HCT116 (cell line): Measurements from ENCODE around the gene CAMSAP1. TPM values are rescaled to one million over a fixed set of nuclear protein-coding genes. Genes with fewer than 3 reads are reported as not detected.
"Not testable (repeated sequence)": the region's sequence is repeated elsewhere in the genome, so short reads cannot be mapped to it uniquely, and the experiment has no call there.

Experiments
- ATAC-seq: fragments of 200-7000 bp; cut with Tn5 transposase; 2 replicates; pipeline ENCODE4 v1.9.1; 2020; ENCODE audit warnings: mild to moderate bottlenecking, moderate library complexity
- BruUV-seq: library from RNA; stranded (reverse); fragments of 400-500 nt; replicated peaks from 2 replicates; lab custom pipeline; 2021; lab: Mats Ljungman, UMichigan
- CTCF ChIA-PET: fragments of 300-600 bp; sonication (Branson Sonifier 250); formaldehyde crosslinking; loops from one replicate; lab custom pipeline; 2021; ENCODE audit warnings: antibody characterized with exemption; lab: Charles Lee
- POLR2A ChIA-PET: fragments of 300-600, 350-600 bp; sonication (Branson Sonifier 250); formaldehyde crosslinking; loops from one replicate; lab custom pipeline; 2021; ENCODE audit warnings: antibody characterized with exemption; lab: Charles Lee
- RAD21 ChIA-PET, 2 experiments: fragments of 300-600 bp; sonication (Branson Sonifier 250); formaldehyde crosslinking; loops; one replicate each; lab custom pipeline; 2023; ENCODE audit warnings: low total read pairs in 2 of 2; ENCODE audit not compliant: uncharacterized antibody in 2 of 2, unreplicated experiment in 2 of 2, low non-redundant PET in 1 of 2; lab: Charles Lee
- DNase-seq: peaks from one replicate; pipeline ENCODE4 v3.0.0-alpha.2; 2010; ENCODE audit warnings: low read depth, low spot score
- H2AFZ ChIP-seq: fragments of 200-600 bp; shearing (Covaris generic), sonication (generic); 2 replicates; pipeline ENCODE4 v1.6.1; 2017; ENCODE audit warnings: low read depth, mixed run types, mixed read lengths, antibody characterized with exemption, low read length; ENCODE audit not compliant: poor library complexity, severe bottlenecking
- H3K27ac ChIP-seq: 2 replicates; pipeline ENCODE4 v1.5.1; 2012; ENCODE audit warnings: low read depth, low read length
- H3K27me3 ChIP-seq: fragments of 200-600 bp; sonication (generic); 2 replicates; pipeline ENCODE4 v1.6.1; 2016; ENCODE audit warnings: mixed run types, low read length, mixed read lengths; ENCODE audit not compliant: insufficient read depth
- H3K36me3 ChIP-seq, 2 experiments: fragments of 200-500 bp in 1 of 2; fragments of 200-600 bp in 1 of 2; sonication (Bioruptor generic) in 1 of 2; sonication (generic) in 1 of 2; 2 replicates each; pipeline versions ENCODE4 v1.5.1 to v1.6.1; 2014 to 2016; ENCODE audit warnings: low read length in 2 of 2, inconsistent platforms in 1 of 2, mixed read lengths in 1 of 2, mixed run types in 1 of 2; ENCODE audit not compliant: insufficient read depth in 2 of 2, control insufficient read depth in 1 of 2
- H3K4me1 ChIP-seq, 2 experiments: fragments of 200-600 bp in 1 of 2; sonication (generic) in 1 of 2; 2 replicates each; pipeline versions ENCODE4 v1.5.1 to v1.6.1; 2012 to 2017; ENCODE audit warnings: low read length in 2 of 2, inconsistent platforms in 1 of 2, mild to moderate bottlenecking in 1 of 2, mixed read lengths in 1 of 2, mixed run types in 1 of 2, moderate library complexity in 1 of 2; ENCODE audit not compliant: insufficient read depth in 2 of 2, control insufficient read depth in 1 of 2
- H3K4me2 ChIP-seq: fragments of 200-600 bp; sonication (generic); 2 replicates; pipeline ENCODE4 v1.6.1; 2017; ENCODE audit warnings: mixed run types, low read length, mixed read lengths
- H3K4me3 ChIP-seq, 2 experiments: fragments of 200-600 bp in 1 of 2; sonication (generic) in 1 of 2; replicated peaks in 1 of 2; 2 replicates each; pipeline ENCODE4 v1.5.1; 2011 to 2016; ENCODE audit warnings: low read length in 2 of 2, control low read depth in 1 of 2, low read depth in 1 of 2, mild to moderate bottlenecking in 1 of 2, mixed read lengths in 1 of 2, mixed run types in 1 of 2
- H3K79me2 ChIP-seq: fragments of 200-600 bp; sonication (generic); 2 replicates; pipeline ENCODE4 v1.6.1; 2017; ENCODE audit warnings: mild to moderate bottlenecking, mixed run types, low read length, moderate library complexity, mixed read lengths; ENCODE audit not compliant: insufficient read depth
- H3K9ac ChIP-seq: fragments of 200-600 bp; sonication (generic); 2 replicates; pipeline ENCODE4 v1.6.1; 2016; ENCODE audit warnings: low read length, mixed read lengths
- H3K9me2 ChIP-seq: fragments of 200-600 bp; sonication (generic), shearing (Covaris generic); 2 replicates; pipeline ENCODE4 v1.6.1; 2017; ENCODE audit warnings: mixed run types, mild to moderate bottlenecking, moderate library complexity; ENCODE audit not compliant: insufficient read depth
- H3K9me3 ChIP-seq, 2 experiments: fragments of 200-500 bp in 1 of 2; fragments of 200-600 bp in 1 of 2; sonication (Bioruptor generic) in 1 of 2; sonication (generic) in 1 of 2; 2 replicates each; pipeline ENCODE4 v1.6.1; 2014 to 2017; ENCODE audit warnings: low read length in 2 of 2, mixed read lengths in 2 of 2, inconsistent platforms in 1 of 2, low read depth in 1 of 2, mild to moderate bottlenecking in 1 of 2, mixed run types in 1 of 2, moderate library complexity in 1 of 2; ENCODE audit not compliant: control insufficient read depth in 1 of 2, insufficient read depth in 1 of 2
- H4K20me1 ChIP-seq: fragments of 200-600 bp; sonication (generic), shearing (Covaris generic); 2 replicates; pipeline ENCODE4 v1.6.1; 2017; ENCODE audit warnings: mixed run types, mild to moderate bottlenecking, moderate library complexity; ENCODE audit not compliant: insufficient read depth
- POLR2AphosphoS5 ChIP-seq: IDR thresholded peaks from 2 replicates; pipeline ENCODE4 v1.6.1; 2011; ENCODE audit warnings: mild to moderate bottlenecking, low read depth, low read length, moderate library complexity
- SRF ChIP-seq: IDR thresholded peaks from 2 replicates; pipeline ENCODE4 v1.6.1; 2012; ENCODE audit warnings: low read depth
- intact Hi-C: fragments of 100-400 bp; cut with micrococcal nuclease; formaldehyde crosslinking; loops from 2 replicates; pipeline ENCODE4 v1.10.0; 2022
- total RNA-seq: library from RNA; stranded (reverse); gene quantifications from one replicate; pipeline ENCODE4 v1.2.1, GENCODE V29; 2021; ENCODE audit not compliant: unreplicated experiment

Gene CAMSAP1
- total RNA-seq, 1 experiment from 2014 or later = 33.1 TPM

- H3K79me2 ChIP-seq = peaks cover 10% of the 10 kb centered on the region; the same call in 1 of the 2 replicates
- peaks cover 8 to 20% of the 10 kb centered on the region in 2 experiments; a peak in 2 of 4 replicates for H3K9me3 ChIP-seq
- intact Hi-C loops = no loop called here
- H3K4me3 ChIP-seq = no peak overlapping the region
- H3K36me3 ChIP-seq = peaks cover 0 to 39% of the 10 kb centered on the region in 2 experiments; a peak in 3 of 4 replicates
- ChIA-PET RAD21 (no interaction called here), POLR2A (no interaction called here), CTCF (no interaction called here)
- no peaks in the 10 kb centered on the region for H3K27me3 ChIP-seq
- no peak overlapping the region for H3K4me2 ChIP-seq
- TF ChIP-seq SRF = no peak
- TF ChIP-seq POLR2AphosphoS5 = 0 out of 2 replicates have a peak, but pooled peaks have one; percentile 26
- no peaks in the 10 kb centered on the region for H3K9me2 ChIP-seq
- no peak overlapping the region for H2AFZ ChIP-seq
- no TSS peak for BruUV-seq
- ATAC-seq (no peak), DNase-seq (no peak)
- H4K20me1 ChIP-seq = no peaks in the 10 kb centered on the region
- no peak overlapping the region for H3K27ac ChIP-seq
- H3K4me1 ChIP-seq = no peaks in the 10 kb centered on the region
- H3K9ac ChIP-seq = no peak overlapping the region
These were observed 7.6 kb upstream of the CAMSAP1 start for GRCh38 chr9:135914921-135915320.

GRCh38 chr9:135911233-135911632 lies 3.9 kb upstream of the CAMSAP1 start:
- H3K4me3 ChIP-seq, CTCF ChIA-PET, H3K27ac ChIP-seq, intact Hi-C loops, POLR2A ChIA-PET, H3K9ac ChIP-seq, DNase-seq, H4K20me1 ChIP-seq, RAD21 ChIA-PET, H2AFZ ChIP-seq, BruUV-seq, H3K4me2 ChIP-seq, ATAC-seq, H3K9me2 ChIP-seq, H3K27me3 ChIP-seq: not testable (repeated sequence)
- Histone ChIP-seq H3K36me3 (peaks cover 0 to 38% of the 10 kb centered on the region in 2 experiments; a peak in 3 of 4 replicates), H3K4me1 (peaks cover 10 to 19% of the 10 kb centered on the region in 2 experiments), H3K79me2 (peaks cover 36% of the 10 kb centered on the region), H3K9me3 (peaks cover 5 to 20% of the 10 kb centered on the region in 2 experiments; a peak in 2 of 4 replicates)
